Left ventricle myocardium inferior (tissue), 1 donor: ENCODE measurements around the gene IGF2R. TPM values are rescaled to one million over a fixed set of nuclear protein-coding genes. Genes with fewer than 3 reads are reported as not detected.

Experiments
- DNase-seq: peaks from one replicate; pipeline ENCODE4 v3.0.0-alpha.2; 2020
- H3K27ac ChIP-seq: fragments of 200-600 bp; replicated peaks from 2 replicates; pipeline ENCODE4 v1.8.0; 2021
- H3K27me3 ChIP-seq: fragments of 200-600 bp; 2 replicates; pipeline ENCODE4 v1.8.0; 2021; ENCODE audit warnings: low read depth
- H3K36me3 ChIP-seq: fragments of 200-600 bp; 2 replicates; pipeline ENCODE4 v1.8.0; 2021
- H3K4me1 ChIP-seq: fragments of 200-600 bp; 2 replicates; pipeline ENCODE4 v1.8.0; 2021
- H3K4me3 ChIP-seq: fragments of 200-600 bp; 2 replicates; pipeline ENCODE4 v1.8.0; 2021; ENCODE audit warnings: mild to moderate bottlenecking, moderate library complexity
- H3K9me3 ChIP-seq: fragments of 200-600 bp; replicated peaks from 2 replicates; pipeline ENCODE4 v1.8.0; 2021
- intact Hi-C: fragments of 100-400 bp; cut with micrococcal nuclease; formaldehyde crosslinking; loops from one replicate; pipeline ENCODE4 v1.11.0; 2022
- total RNA-seq: library from RNA; stranded (reverse); fragmentation: NEBNext Ultra II Directional; extraction: Animal tissue kit (Norgen Biotek cat#: 25700); gene quantifications from one replicate; pipeline ENCODE4 v1.2.1, GENCODE V29; 2021
- TF ChIP-seq, protein P1 (sequence below): fragments of 200-600 bp; IDR thresholded peaks from 2 replicates; pipeline ENCODE4 v1.8.0; 2021; ENCODE audit warnings: antibody characterized with exemption, mild to moderate bottlenecking, borderline replicate concordance
- donor health status: DM: no; HTN: yes; CAD: no; lungs with severe emphysema.

The IGF2R gene
- total RNA-seq, 1 donor from 2014 or later = 66.8 TPM

GRCh38 chr6:160005861-160006540 lies 37.1 kb downstream of the IGF2R start:
- H3K4me3 ChIP-seq = peak overlapping the region; percentile 18
- no peaks in the 10 kb centered on the region for H3K27me3 ChIP-seq
- peaks cover 5% of the 10 kb centered on the region for H3K36me3 ChIP-seq
- DNase-seq = peak; percentile 47
- peaks cover 66% of the 10 kb centered on the region for H3K4me1 ChIP-seq
- no peak overlapping the region for H3K27ac ChIP-seq
- no peaks in the 10 kb centered on the region for H3K9me3 ChIP-seq
- TF ChIP-seq, protein P1, sequence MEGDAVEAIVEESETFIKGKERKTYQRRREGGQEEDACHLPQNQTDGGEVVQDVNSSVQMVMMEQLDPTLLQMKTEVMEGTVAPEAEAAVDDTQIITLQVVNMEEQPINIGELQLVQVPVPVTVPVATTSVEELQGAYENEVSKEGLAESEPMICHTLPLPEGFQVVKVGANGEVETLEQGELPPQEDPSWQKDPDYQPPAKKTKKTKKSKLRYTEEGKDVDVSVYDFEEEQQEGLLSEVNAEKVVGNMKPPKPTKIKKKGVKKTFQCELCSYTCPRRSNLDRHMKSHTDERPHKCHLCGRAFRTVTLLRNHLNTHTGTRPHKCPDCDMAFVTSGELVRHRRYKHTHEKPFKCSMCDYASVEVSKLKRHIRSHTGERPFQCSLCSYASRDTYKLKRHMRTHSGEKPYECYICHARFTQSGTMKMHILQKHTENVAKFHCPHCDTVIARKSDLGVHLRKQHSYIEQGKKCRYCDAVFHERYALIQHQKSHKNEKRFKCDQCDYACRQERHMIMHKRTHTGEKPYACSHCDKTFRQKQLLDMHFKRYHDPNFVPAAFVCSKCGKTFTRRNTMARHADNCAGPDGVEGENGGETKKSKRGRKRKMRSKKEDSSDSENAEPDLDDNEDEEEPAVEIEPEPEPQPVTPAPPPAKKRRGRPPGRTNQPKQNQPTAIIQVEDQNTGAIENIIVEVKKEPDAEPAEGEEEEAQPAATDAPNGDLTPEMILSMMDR = no peak
- intact Hi-C loops = no loop called here

GRCh38 chr6:160007145-160007544 lies 38.3 kb downstream of the IGF2R start:
- no peak for DNase-seq
- H3K4me3 ChIP-seq = no peak overlapping the region
- H3K36me3 ChIP-seq = peaks cover 15% of the 10 kb centered on the region
- H3K27me3 ChIP-seq = no peaks in the 10 kb centered on the region
- no peaks in the 10 kb centered on the region for H3K9me3 ChIP-seq
- intact Hi-C loops = no loop called here
- peak overlapping the region; percentile 3 for H3K27ac ChIP-seq
- TF ChIP-seq, protein P1 = no peak
- H3K4me1 ChIP-seq = peaks cover 77% of the 10 kb centered on the region

- H3K36me3 ChIP-seq = peaks cover 18% of the 10 kb centered on the region
- peak overlapping the region; percentile 9 for H3K27ac ChIP-seq
- no peak for DNase-seq
- intact Hi-C loops = no loop called here
- peaks cover 80% of the 10 kb centered on the region for H3K4me1 ChIP-seq
- TF ChIP-seq, protein P1 = no peak
- no peaks in the 10 kb centered on the region for H3K27me3 ChIP-seq
- H3K4me3 ChIP-seq = no peak overlapping the region
- H3K9me3 ChIP-seq = no peaks in the 10 kb centered on the region
These were observed 38.7 kb downstream of the IGF2R start for GRCh38 chr6:160007611-160008010.

- no peak overlapping the region for H3K4me3 ChIP-seq
- H3K27ac ChIP-seq = peak overlapping the region; percentile 62
- peaks cover 74% of the 10 kb centered on the region for H3K4me1 ChIP-seq
- H3K36me3 ChIP-seq = peaks cover 25% of the 10 kb centered on the region
- intact Hi-C loops = no loop called here
- TF ChIP-seq, protein P1 = no peak
- H3K9me3 ChIP-seq = no peaks in the 10 kb centered on the region
- no peaks in the 10 kb centered on the region for H3K27me3 ChIP-seq
- DNase-seq = peak; percentile 53
These were observed 41.2 kb downstream of the IGF2R start for GRCh38 chr6:160010067-160010466.

- no peak for DNase-seq
- peak overlapping the region; percentile 28 for H3K27ac ChIP-seq
These were observed 45.3 kb downstream of the IGF2R start for GRCh38 chr6:160013987-160014868.

More at GRCh38 chr6:160013987-160014868, 45.3 kb downstream of the IGF2R start:
- peaks cover 38% of the 10 kb centered on the region for H3K36me3 ChIP-seq
- peaks cover 53% of the 10 kb centered on the region for H3K4me1 ChIP-seq
- no peaks in the 10 kb centered on the region for H3K9me3 ChIP-seq
- TF ChIP-seq, protein P1 = no peak
- intact Hi-C loops = no loop called here
- no peak overlapping the region for H3K4me3 ChIP-seq
- H3K27me3 ChIP-seq = no peaks in the 10 kb centered on the region
